GM21786 (cell line): Measurements from ENCODE around the gene CSTF3.

Experiments used
- ATAC-seq: cut with Tn5 transposase; IDR thresholded peaks from one replicate; pipeline ENCODE4 v1.9.1; 2021; ENCODE audit not compliant: unreplicated experiment

Gene CSTF3

GRCh38 chr11:33044285-33044756 is 117.0 kb downstream of the CSTF3 start:
- no peak for ATAC-seq

GRCh38 chr11:33043221-33043830 is 118.0 kb downstream of the CSTF3 start:
- no peak for ATAC-seq

- ATAC-seq: no peak
Observed at GRCh38 chr11:33040862-33041453, 120.3 kb downstream of the CSTF3 start.

- peak; percentile 23 for ATAC-seq
Observed at GRCh38 chr11:33040033-33040861, 121.0 kb downstream of the CSTF3 start.

- peak; percentile 78 for ATAC-seq
Observed at GRCh38 chr11:33039274-33040032, 121.8 kb downstream of the CSTF3 start, which contains the start of gene TCP11L1. TSS of gene TCP11L1 (plus strand) at chr11:33039572. CDS start at chr11:33043774, 4,202 bp downstream.

GRCh38 chr11:33035011-33035410 is 126.3 kb downstream of the CSTF3 start:
- no peak for ATAC-seq
